A549 treated with GW870086 at 1 μM for 4 hours (cell line): Measurements from ENCODE around the gene SBDS. TPM values are rescaled to one million over a fixed set of nuclear protein-coding genes. Genes with fewer than 3 reads are reported as not detected.

Source experiments
- total RNA-seq: library from RNA; stranded (reverse); fragments of 200-300 nt; extraction: Qiagen RNA extraction; gene quantifications from 5 replicates; pipeline ENCODE4 v1.2.3, GENCODE V29; 2022; ENCODE audit warnings: low read depth

Gene SBDS
- 102 to 118 TPM (median 112 TPM) in 5 replicates for total RNA-seq

DNA sequence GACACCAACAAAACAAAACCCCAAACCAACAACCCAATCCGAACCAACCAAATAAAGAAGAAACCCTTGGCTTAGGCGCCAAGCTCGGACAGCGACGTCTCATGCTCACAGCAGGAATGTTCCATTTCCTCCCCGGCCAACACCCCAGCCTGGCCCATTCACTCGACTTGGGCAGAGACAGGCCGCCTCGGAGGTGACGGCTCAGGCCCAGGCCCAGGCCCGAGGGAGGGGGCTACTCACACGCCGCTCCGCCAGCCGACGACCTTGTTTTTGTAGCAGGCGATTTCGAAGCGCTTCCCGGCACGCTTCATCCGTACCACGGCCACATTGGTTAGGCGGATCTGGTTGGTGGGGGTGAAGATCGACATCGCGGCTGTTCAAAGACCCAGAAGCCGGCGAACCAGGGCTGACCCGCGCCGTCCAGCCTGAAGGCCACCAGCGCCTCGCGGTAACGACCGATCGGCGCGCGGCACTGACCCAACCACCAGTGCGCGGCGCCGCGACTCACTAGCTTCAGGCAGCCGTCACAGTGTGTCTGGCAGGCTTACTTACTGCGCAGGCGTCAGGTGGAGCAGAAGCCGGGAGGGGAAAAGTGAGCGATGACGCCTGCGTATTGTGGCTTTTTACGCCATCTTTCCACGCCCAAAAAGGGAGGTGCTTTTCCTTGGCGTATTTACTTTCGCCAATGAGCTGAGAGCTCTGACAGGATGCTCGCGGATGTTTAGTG, at the start of gene SBDS:
Gene SBDS (minus strand): TSS at position 537 of the 727 bp plus-strand sequence. CDS start 169 bp downstream, at position 368.

GRCh38 chr7:66996444-66997191, 1.2 kb upstream of the SBDS start, which contains the start of gene TYW1:
TYW1 (plus strand) TSS chr7:66996833; CDS start chr7:66996979, 146 bp downstream.

Other genes with a start within 250 kb of the SBDS start
- 77.6 to 92.1 TPM (median 84.1 TPM) in 5 replicates for gene TMEM248, start 74.4 kb downstream of the SBDS start, total RNA-seq
- gene TYW1, start 1.2 kb upstream of the SBDS start, total RNA-seq, result 14.2 to 15.7 TPM (median 14.6 TPM) in 5 replicates